Mesothelial cell of epicardium (in vitro differentiated cells): ENCODE results near the gene KLK1. TPM values are rescaled to one million over a fixed set of nuclear protein-coding genes. Genes with fewer than 3 reads are reported as not detected.

ENCODE experiments used
- DNase-seq, 2 experiments: peaks; one replicate each; pipeline ENCODE4 v3.0.0; 2021; ENCODE audit warnings: low spot score in 2 of 2; ENCODE audit not compliant: unreplicated experiment in 2 of 2
- H3K27ac Mint-ChIP-seq: 2 replicates; pipeline ENCODE4 v1.8.0; 2021; ENCODE audit warnings: mixed read lengths
- H3K27me3 Mint-ChIP-seq: 2 replicates; pipeline ENCODE4 v1.8.0; 2021; ENCODE audit warnings: low read depth, mixed read lengths
- H3K36me3 Mint-ChIP-seq: 2 replicates; pipeline ENCODE4 v1.8.0; 2021; ENCODE audit warnings: mixed read lengths
- H3K4me1 Mint-ChIP-seq: 2 replicates; pipeline ENCODE4 v1.8.0; 2021; ENCODE audit warnings: mixed read lengths
- H3K4me3 Mint-ChIP-seq: 2 replicates; pipeline ENCODE4 v1.8.0; 2021; ENCODE audit warnings: mild to moderate bottlenecking, moderate library complexity, mixed read lengths
- H3K9me3 Mint-ChIP-seq: 2 replicates; pipeline ENCODE4 v1.8.0; 2021; ENCODE audit warnings: mixed read lengths
- CTCF ChIP-seq: fragments of 200-600 bp; sonication (generic); IDR thresholded peaks from one replicate; pipeline ENCODE4 v1.5.0; 2021; ENCODE audit warnings: antibody characterized with exemption; ENCODE audit not compliant: unreplicated experiment
- total RNA-seq: library from RNA; stranded (reverse); gene quantifications from 3 replicates; pipeline ENCODE4 v1.2.1, GENCODE V29; 2021

KLK1 gene
- total RNA-seq, 1 donor from 2014 or later = 0.40 TPM

GRCh38 chr19:50831026-50831396 lies 7.4 kb upstream of the KLK1 start:
- Mint-ChIP-seq H3K4me1 (peaks cover 5% of the 10 kb centered on the region), H3K36me3 (no peaks in the 10 kb centered on the region), H3K9me3 (no peaks in the 10 kb centered on the region), H3K27me3 (peaks cover 47% of the 10 kb centered on the region), H3K4me3 (no peak overlapping the region), H3K27ac (no peak overlapping the region)
- no peak for TF ChIP-seq CTCF
- no peak for DNase-seq

GRCh38 chr19:50830266-50831025 lies 6.9 kb upstream of the KLK1 start:
- no peak overlapping the region for H3K4me3 Mint-ChIP-seq
- H3K27ac Mint-ChIP-seq = no peak overlapping the region
- H3K27me3 Mint-ChIP-seq = peaks cover 47% of the 10 kb centered on the region

GRCh38 chr19:50829801-50830200 lies 6.2 kb upstream of the KLK1 start:
- no peaks in the 10 kb centered on the region for H3K36me3 Mint-ChIP-seq
- H3K4me3 Mint-ChIP-seq = no peak overlapping the region
- no peaks in the 10 kb centered on the region for H3K9me3 Mint-ChIP-seq
- H3K27ac Mint-ChIP-seq = no peak overlapping the region
- no peaks in the 10 kb centered on the region for H3K4me1 Mint-ChIP-seq
- H3K27me3 Mint-ChIP-seq = peaks cover 52% of the 10 kb centered on the region
- DNase-seq = no peak
- no peak for TF ChIP-seq CTCF

More at GRCh38 chr19:50830266-50831025, 6.9 kb upstream of the KLK1 start:
- DNase-seq = no peak
- no peak for TF ChIP-seq CTCF
- Mint-ChIP-seq H3K9me3 (no peaks in the 10 kb centered on the region), H3K36me3 (no peaks in the 10 kb centered on the region), H3K4me1 (peaks cover 4% of the 10 kb centered on the region)

- H3K36me3 Mint-ChIP-seq = no peaks in the 10 kb centered on the region
- H3K4me1 Mint-ChIP-seq = no peaks in the 10 kb centered on the region
- no peak overlapping the region for H3K4me3 Mint-ChIP-seq
- no peak overlapping the region for H3K27ac Mint-ChIP-seq
- H3K9me3 Mint-ChIP-seq = no peaks in the 10 kb centered on the region
- DNase-seq = no peak
- no peak for TF ChIP-seq CTCF
- peaks cover 66% of the 10 kb centered on the region for H3K27me3 Mint-ChIP-seq
Observed at GRCh38 chr19:50827476-50827875, 3.9 kb upstream of the KLK1 start.

- no peak for TF ChIP-seq CTCF
- Mint-ChIP-seq H3K9me3 (no peaks in the 10 kb centered on the region), H3K4me1 (no peaks in the 10 kb centered on the region), H3K4me3 (no peak overlapping the region), H3K27me3 (peaks cover 70% of the 10 kb centered on the region), H3K36me3 (no peaks in the 10 kb centered on the region), H3K27ac (no peak overlapping the region)
- DNase-seq = no peak
Observed at GRCh38 chr19:50826492-50827240, 3.1 kb upstream of the KLK1 start.
